Ectodermal cell (in vitro differentiated cells): ENCODE data around the gene CT47A7. TPM values are rescaled to one million over a fixed set of nuclear protein-coding genes. Genes with fewer than 3 reads are reported as not detected.
"Not testable (repeated sequence)": the region's sequence is repeated elsewhere in the genome, so short reads cannot be mapped to it uniquely, and the experiment has no call there.

Experiments used
- H3K27ac ChIP-seq: 2 replicates; pipeline ENCODE4 v1.7.0; 2013; ENCODE audit warnings: mild to moderate bottlenecking, low read depth, low read length; ENCODE audit not compliant: insufficient read depth, poor library complexity, severe bottlenecking
- H3K27me3 ChIP-seq: 2 replicates; pipeline ENCODE4 v1.7.0; 2013; ENCODE audit warnings: mild to moderate bottlenecking, low read length; ENCODE audit not compliant: insufficient read depth, control insufficient read depth, poor library complexity, severe bottlenecking
- H3K36me3 ChIP-seq: one replicate; pipeline ENCODE4 v1.7.0; 2013; ENCODE audit warnings: low read length; ENCODE audit not compliant: control insufficient read depth, insufficient read depth
- H3K4me1 ChIP-seq: one replicate; pipeline ENCODE4 v1.7.0; 2013; ENCODE audit warnings: low read length; ENCODE audit not compliant: control insufficient read depth, insufficient read depth
- H3K4me3 ChIP-seq: 2 replicates; pipeline ENCODE4 v1.7.0; 2013; ENCODE audit warnings: low read depth, low read length, control low read depth; ENCODE audit not compliant: insufficient read depth
- H3K9me3 ChIP-seq: 2 replicates; pipeline ENCODE4 v1.7.0; 2013; ENCODE audit warnings: mild to moderate bottlenecking, low read length, moderate library complexity; ENCODE audit not compliant: control insufficient read depth
- WGBS, 2 experiments: methylation state at CpG; one replicate each; pipeline ENCODE4 v1.1.7; 2013; ENCODE audit warnings: missing lambda C conversion rate in 2 of 2; 5-methylcytosine and 5-hydroxymethylcytosine counted together
- polyA plus RNA-seq, 4 experiments: library from polyadenylated mRNA; stranded (reverse); fragments of 50-300 nt; gene quantifications; one replicate each; pipeline ENCODE4 v1.2.3, GENCODE V29; 2013

Gene CT47A7
- not detected for polyA plus RNA-seq (2013, experiment 1 of 4)
- polyA plus RNA-seq (2013, experiment 2 of 4) = not detected
- polyA plus RNA-seq (2013, experiment 3 of 4) = not detected
- polyA plus RNA-seq (2013, experiment 4 of 4) = not detected

DNA sequence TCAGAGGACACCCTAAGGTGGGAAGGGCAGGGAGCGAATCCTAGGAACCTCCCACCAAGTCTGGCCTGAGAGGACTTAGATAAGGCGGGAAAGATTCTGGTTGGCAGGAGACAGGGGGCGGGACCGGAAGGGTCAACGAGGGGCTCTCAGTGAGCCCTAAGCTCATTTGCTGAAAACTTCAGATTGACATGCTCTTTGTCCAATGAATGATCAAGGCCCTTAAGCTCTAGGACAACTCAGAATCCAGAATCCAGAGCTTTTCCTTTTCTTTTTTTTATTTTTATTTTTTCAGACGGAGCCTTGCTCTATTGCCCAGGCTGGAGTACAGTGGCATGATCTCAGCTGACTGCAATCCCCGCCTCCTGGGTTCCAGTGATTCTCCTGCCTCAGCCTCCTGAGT lies at the start of gene CT47A7:
CT47A7 (minus strand) TSS at position 101 of the 400 bp plus-strand sequence. CDS start 255 bp downstream, outside the sequence.
- not testable (repeated sequence) for H3K4me3 ChIP-seq, H3K4me1 ChIP-seq, H3K27me3 ChIP-seq, H3K9me3 ChIP-seq, H3K27ac ChIP-seq, H3K36me3 ChIP-seq
- no CpG with 5 or more reads among the region's 7 CpGs for WGBS, 2 experiments

DNA sequence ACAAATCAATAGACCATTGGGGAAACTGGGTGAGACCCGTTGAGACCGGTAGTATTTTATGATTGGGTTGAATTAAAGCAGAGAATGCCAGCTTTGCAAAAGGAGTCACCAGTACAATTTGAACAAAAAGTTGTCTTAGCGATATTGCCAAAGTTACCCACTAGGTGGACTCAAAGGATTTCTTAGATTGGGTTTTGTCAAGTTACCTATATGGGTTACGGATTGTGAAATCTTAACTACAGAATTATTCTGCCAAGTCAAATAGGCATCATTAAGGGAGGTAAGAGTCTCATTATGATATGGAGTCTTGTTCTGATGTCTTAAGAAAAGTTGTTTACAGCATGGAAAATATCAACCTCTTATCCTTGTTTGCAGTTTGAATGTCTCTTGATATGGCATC lies 44.2 kb upstream of the CT47A7 start:
- Histone ChIP-seq H3K4me3 (no peak overlapping the region), H3K27me3 (no peaks in the 10 kb centered on the region), H3K9me3 (no peaks in the 10 kb centered on the region), H3K4me1 (no peaks in the 10 kb centered on the region), H3K36me3 (no peaks in the 10 kb centered on the region), H3K27ac (no peak overlapping the region)
- 89% methylated on average over 4 of the region's 4 CpGs for WGBS, 2 experiments

GRCh38 chrX:120999413-120999812 lies 43.0 kb upstream of the CT47A7 start:
- Histone ChIP-seq H3K36me3 (no peaks in the 10 kb centered on the region), H3K4me1 (no peaks in the 10 kb centered on the region), H3K4me3 (no peak overlapping the region), H3K27me3 (no peaks in the 10 kb centered on the region), H3K27ac (no peak overlapping the region), H3K9me3 (no peaks in the 10 kb centered on the region)
- 100% methylated on average over 2 of the region's 3 CpGs for WGBS, 2 experiments

- H3K4me1 ChIP-seq, H3K27ac ChIP-seq, H3K9me3 ChIP-seq, H3K27me3 ChIP-seq, H3K4me3 ChIP-seq, H3K36me3 ChIP-seq: not testable (repeated sequence)
- WGBS, 2 experiments = no CpG with 5 or more reads among the region's 8 CpGs
Observed at GRCh38 chrX:120985660-120986059, 29.3 kb upstream of the CT47A7 start, which contains the start of gene CT47A1. Gene CT47A1 (minus strand): TSS chrX:120985760. CDS start chrX:120985529, 231 bp downstream.
